B cell (primary cell): Measurements from ENCODE around the gene PXDC1. TPM values are rescaled to one million over a fixed set of nuclear protein-coding genes. Genes with fewer than 3 reads are reported as not detected.
"Not testable (repeated sequence)": the region's sequence is repeated elsewhere in the genome, so short reads cannot be mapped to it uniquely, and the experiment has no call there.

Experiments used
- ATAC-seq: fragments of 200-7000 bp; cut with Tn5 transposase; one replicate; pipeline ENCODE4 v1.10.0; 2021; ENCODE audit warnings: low read depth, mild to moderate bottlenecking, moderate number of reproducible peaks, moderate library complexity
- CTCF ChIA-PET: fragments of 350-600 bp; sonication (Branson Sonifier 250); formaldehyde crosslinking; loops from one replicate; lab custom pipeline; 2021; ENCODE audit warnings: antibody characterized with exemption, inconsistent platforms; lab: Charles Lee
- POLR2A ChIA-PET: fragments of 350-600 bp; sonication (Branson Sonifier 250); formaldehyde crosslinking; loops from one replicate; lab custom pipeline; 2021; ENCODE audit warnings: antibody characterized with exemption; lab: Charles Lee
- DNase-seq: peaks from one replicate; pipeline ENCODE4 v3.0.0; 2013
- H2AFZ ChIP-seq: 2 replicates; pipeline ENCODE4 v1.6.1; 2012; ENCODE audit warnings: mild to moderate bottlenecking, low read depth, low read length; ENCODE audit not compliant: insufficient read depth, poor library complexity, severe bottlenecking
- H3K27ac ChIP-seq, 2 donors: 1 replicate in 1 of 2; 2 replicates in 1 of 2; pipeline ENCODE4 v1.5.1; 2012 to 2013; ENCODE audit warnings: low read length in 2 of 2, mild to moderate bottlenecking in 2 of 2, moderate library complexity in 1 of 2
- H3K27me3 ChIP-seq, 4 experiments: fragments of 200-600 bp in 1 of 4; sonication (generic) in 1 of 4; replicated peaks in 1 of 4; 1 replicate in 2 of 4; 2 replicates in 2 of 4; pipeline versions ENCODE4 v1.6.1 to v1.7.0; 2013 to 2016; ENCODE audit warnings: low read length in 3 of 4, mild to moderate bottlenecking in 2 of 4, mixed read lengths in 1 of 4, moderate library complexity in 1 of 4; ENCODE audit not compliant: insufficient read depth in 4 of 4, control insufficient read depth in 3 of 4; ENCODE audit errors: control extremely low read depth in 1 of 4
- H3K36me3 ChIP-seq, 2 experiments: replicated peaks in 1 of 2; 1 replicate in 1 of 2; 2 replicates in 1 of 2; pipeline versions ENCODE4 v1.6.1 to v1.7.1; 2013; ENCODE audit warnings: low read length in 1 of 2; ENCODE audit not compliant: insufficient read depth in 2 of 2, control insufficient read depth in 1 of 2; ENCODE audit errors: control extremely low read depth in 1 of 2, extremely low read depth in 1 of 2
- H3K4me1 ChIP-seq, 2 donors: fragments of 200-600 bp in 1 of 2; sonication (generic) in 1 of 2; 1 replicate in 1 of 2; 2 replicates in 1 of 2; pipeline versions ENCODE4 v1.5.1 to v1.6.1; 2013 to 2017; ENCODE audit warnings: low read length in 2 of 2; ENCODE audit not compliant: control insufficient read depth in 2 of 2, insufficient read depth in 2 of 2
- H3K4me2 ChIP-seq: replicated peaks from 2 replicates; pipeline ENCODE3; 2012; ENCODE audit warnings: mild to moderate bottlenecking, low read depth, low read length; ENCODE audit not compliant: poor library complexity, severe bottlenecking
- H3K4me3 ChIP-seq, 5 experiments: fragments of 200-600 bp in 1 of 5; sonication (generic) in 1 of 5; 1 replicate in 3 of 5; 2 replicates in 2 of 5; pipeline versions ENCODE4 v1.5.1 to v1.7.0; 2011 to 2016; ENCODE audit warnings: low read length in 4 of 5, mild to moderate bottlenecking in 4 of 5, low read depth in 2 of 5, control low read depth in 1 of 5, moderate library complexity in 1 of 5; ENCODE audit not compliant: insufficient read depth in 1 of 5; ENCODE audit errors: control extremely low read depth in 1 of 5, extremely low read depth in 1 of 5
- H3K79me2 ChIP-seq: fragments of 200-600 bp; sonication (generic); one replicate; pipeline ENCODE4 v1.6.0; 2016; ENCODE audit warnings: low read length; ENCODE audit not compliant: control insufficient read depth, insufficient read depth
- H3K9ac ChIP-seq: fragments of 200-600 bp; sonication (generic); 2 replicates; pipeline ENCODE4 v1.6.1; 2017; ENCODE audit warnings: mild to moderate bottlenecking, low read length, moderate library complexity
- H3K9me3 ChIP-seq, 3 donors: one replicate each; pipeline versions ENCODE4 v1.6.1 to v1.7.1; 2013; ENCODE audit warnings: low read length in 2 of 3; ENCODE audit not compliant: control insufficient read depth in 2 of 3, insufficient read depth in 1 of 3; ENCODE audit errors: control extremely low read depth in 1 of 3
- H4K20me1 ChIP-seq: 2 replicates; pipeline ENCODE4 v1.6.0; 2012; ENCODE audit warnings: mild to moderate bottlenecking, low read length; ENCODE audit not compliant: insufficient read depth, control insufficient read depth, poor library complexity, severe bottlenecking
- H3K27ac Mint-ChIP-seq: one replicate; pipeline ENCODE4 v1.8.0; 2021; ENCODE audit warnings: mixed read lengths
- H3K27me3 Mint-ChIP-seq: one replicate; pipeline ENCODE4 v1.8.0; 2021; ENCODE audit warnings: mixed read lengths
- H3K4me1 Mint-ChIP-seq: one replicate; pipeline ENCODE4 v1.8.0; 2021; ENCODE audit warnings: mixed read lengths
- H3K4me3 Mint-ChIP-seq: one replicate; pipeline ENCODE4 v1.8.0; 2021; ENCODE audit warnings: mixed read lengths
- H3K9me3 Mint-ChIP-seq: one replicate; pipeline ENCODE4 v1.8.0; 2022; ENCODE audit warnings: mixed read lengths; ENCODE audit not compliant: insufficient read depth
- EZH2 ChIP-seq: IDR thresholded peaks from 2 replicates; pipeline ENCODE4 v1.6.1; 2012; ENCODE audit warnings: borderline replicate concordance, low read depth, mild to moderate bottlenecking, moderate library complexity, low read length; ENCODE audit not compliant: insufficient read depth, poor library complexity, severe bottlenecking
- WGBS: methylation state at CpG from one replicate; pipeline ENCODE4 v1.1.5; 2013; ENCODE audit warnings: missing lambda C conversion rate; ENCODE audit not compliant: insufficient coverage; 5-methylcytosine and 5-hydroxymethylcytosine counted together
- intact Hi-C: fragments of 100-400 bp; cut with micrococcal nuclease; formaldehyde crosslinking; loops from one replicate; pipeline ENCODE4 v1.10.0; 2022
- polyA plus RNA-seq: library from polyadenylated mRNA; depleted of rRNA; stranded (reverse); fragments of >200 nt; gene quantifications from 2 replicates; pipeline ENCODE4 v1.2.3, GENCODE V29; 2012
- total RNA-seq, 2 donors: library from RNA; stranded (reverse); fragments of 120-200 nt in 1 of 2; gene quantifications; 1 replicate in 1 of 2; 2 replicates in 1 of 2; pipeline versions ENCODE4 v1.2.3 to v1.2.4, GENCODE V29; 2013 to 2022
- TF ChIP-seq, protein P1 (sequence below): fragments of 200-600 bp; IDR thresholded peaks from one replicate; pipeline ENCODE4 v1.8.0; 2022; ENCODE audit warnings: antibody characterized with exemption, mild to moderate bottlenecking

PXDC1 gene
- total and polyA plus RNA-seq, 2 donors (not counting 1 experiment from before 2014, with no cell fraction given), result 4.7 to 18.9 TPM

DNA sequence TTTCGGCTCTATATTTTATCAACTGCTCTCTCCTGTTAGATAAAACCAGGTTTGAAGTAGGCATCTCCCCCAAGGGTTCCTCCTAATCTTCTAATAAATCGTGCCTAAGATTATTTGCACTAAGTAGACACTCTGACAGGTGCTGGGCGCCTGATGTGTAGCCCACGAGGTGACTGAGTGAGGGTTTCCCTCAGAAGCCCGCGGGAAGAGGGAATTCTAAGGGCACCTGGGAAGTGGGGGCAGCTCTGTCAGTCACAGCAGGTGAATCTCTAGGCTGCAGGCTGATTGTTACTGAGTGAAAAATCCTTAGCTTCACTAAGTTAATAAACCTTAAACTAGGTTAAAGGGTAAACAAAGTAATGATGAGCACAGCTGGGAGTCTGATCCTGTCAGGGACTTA is 68.2 kb downstream of the PXDC1 start:
- Histone ChIP-seq H3K4me2 (no peak overlapping the region), H3K27ac (no peak overlapping the region), H3K36me3 (no peaks in the 10 kb centered on the region), H3K4me3 (no peak overlapping the region), H4K20me1 (no peaks in the 10 kb centered on the region), H2AFZ (no peak overlapping the region), H3K4me1 (no peaks in the 10 kb centered on the region), H3K27me3 (peaks cover 0 to 3% (median 0%) of the 10 kb centered on the region in 4 experiments), H3K79me2 (no peaks in the 10 kb centered on the region), H3K9me3 (peaks cover 0 to 5% (median 0%) of the 10 kb centered on the region in 3 donors), H3K9ac (no peak overlapping the region)
- DNase-seq, result no peak
- Mint-ChIP-seq H3K27me3 (peaks cover 37% of the 10 kb centered on the region), H3K4me1 (no peaks in the 10 kb centered on the region), H3K4me3 (no peak overlapping the region), H3K9me3 (peaks cover 4% of the 10 kb centered on the region), H3K27ac (no peak overlapping the region)
- CTCF ChIA-PET, result no interaction called here
- POLR2A ChIA-PET, result no interaction called here
- TF ChIP-seq EZH2, result no peak
- TF ChIP-seq, protein P1, sequence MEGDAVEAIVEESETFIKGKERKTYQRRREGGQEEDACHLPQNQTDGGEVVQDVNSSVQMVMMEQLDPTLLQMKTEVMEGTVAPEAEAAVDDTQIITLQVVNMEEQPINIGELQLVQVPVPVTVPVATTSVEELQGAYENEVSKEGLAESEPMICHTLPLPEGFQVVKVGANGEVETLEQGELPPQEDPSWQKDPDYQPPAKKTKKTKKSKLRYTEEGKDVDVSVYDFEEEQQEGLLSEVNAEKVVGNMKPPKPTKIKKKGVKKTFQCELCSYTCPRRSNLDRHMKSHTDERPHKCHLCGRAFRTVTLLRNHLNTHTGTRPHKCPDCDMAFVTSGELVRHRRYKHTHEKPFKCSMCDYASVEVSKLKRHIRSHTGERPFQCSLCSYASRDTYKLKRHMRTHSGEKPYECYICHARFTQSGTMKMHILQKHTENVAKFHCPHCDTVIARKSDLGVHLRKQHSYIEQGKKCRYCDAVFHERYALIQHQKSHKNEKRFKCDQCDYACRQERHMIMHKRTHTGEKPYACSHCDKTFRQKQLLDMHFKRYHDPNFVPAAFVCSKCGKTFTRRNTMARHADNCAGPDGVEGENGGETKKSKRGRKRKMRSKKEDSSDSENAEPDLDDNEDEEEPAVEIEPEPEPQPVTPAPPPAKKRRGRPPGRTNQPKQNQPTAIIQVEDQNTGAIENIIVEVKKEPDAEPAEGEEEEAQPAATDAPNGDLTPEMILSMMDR, result no peak
- ATAC-seq, result no peak
- intact Hi-C loops, result no loop called here
- WGBS, result 93% methylated on average over 5 of the region's 6 CpGs

DNA sequence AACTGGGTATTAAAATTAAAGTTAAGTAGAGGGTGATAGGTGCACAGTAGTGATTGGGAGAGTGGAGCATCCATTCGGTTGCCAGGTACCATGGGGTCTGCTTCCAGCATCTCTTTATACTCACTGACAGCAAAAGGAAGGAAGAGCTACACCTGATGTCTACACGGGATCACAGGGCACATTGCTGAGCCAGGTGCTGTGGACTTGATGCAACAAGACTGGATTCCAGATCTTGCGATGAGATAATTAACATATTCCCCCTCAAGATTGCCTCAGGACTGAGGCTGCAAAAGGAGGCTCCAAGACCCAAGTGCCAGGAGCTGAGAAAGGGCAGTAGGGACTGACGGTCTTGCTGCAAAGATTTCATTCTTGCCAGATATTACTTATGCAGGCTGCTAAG is 72.6 kb downstream of the PXDC1 start:
- no peak overlapping the region for H3K4me3 ChIP-seq
- peaks cover 4% of the 10 kb centered on the region for H3K9me3 Mint-ChIP-seq
- no peak overlapping the region for H3K9ac ChIP-seq
- no peak overlapping the region for H3K4me2 ChIP-seq
- H3K4me1 ChIP-seq, result no peaks in the 10 kb centered on the region
- no peak overlapping the region for H3K27ac Mint-ChIP-seq
- H3K27me3 Mint-ChIP-seq, result peaks cover 42% of the 10 kb centered on the region
- H3K9me3 ChIP-seq, result peaks cover 0 to 5% (median 0%) of the 10 kb centered on the region in 3 donors
- peaks cover 0 to 3% (median 0%) of the 10 kb centered on the region in 4 experiments for H3K27me3 ChIP-seq
- no peaks in the 10 kb centered on the region for H3K4me1 Mint-ChIP-seq
- ChIA-PET CTCF (no interaction called here), POLR2A (no interaction called here)
- TF ChIP-seq, protein P1, result no peak
- TF ChIP-seq EZH2, result no peak
- H4K20me1 ChIP-seq, result no peaks in the 10 kb centered on the region
- ATAC-seq (no peak), DNase-seq (no peak)
- no peaks in the 10 kb centered on the region for H3K79me2 ChIP-seq
- no peak overlapping the region for H3K27ac ChIP-seq
- no peak overlapping the region for H2AFZ ChIP-seq
- H3K36me3 ChIP-seq, result no peaks in the 10 kb centered on the region
- intact Hi-C loops, result no loop called here
- WGBS, result no CpG with 5 or more reads among the region's 4 CpGs
- H3K4me3 Mint-ChIP-seq, result no peak overlapping the region

DNA sequence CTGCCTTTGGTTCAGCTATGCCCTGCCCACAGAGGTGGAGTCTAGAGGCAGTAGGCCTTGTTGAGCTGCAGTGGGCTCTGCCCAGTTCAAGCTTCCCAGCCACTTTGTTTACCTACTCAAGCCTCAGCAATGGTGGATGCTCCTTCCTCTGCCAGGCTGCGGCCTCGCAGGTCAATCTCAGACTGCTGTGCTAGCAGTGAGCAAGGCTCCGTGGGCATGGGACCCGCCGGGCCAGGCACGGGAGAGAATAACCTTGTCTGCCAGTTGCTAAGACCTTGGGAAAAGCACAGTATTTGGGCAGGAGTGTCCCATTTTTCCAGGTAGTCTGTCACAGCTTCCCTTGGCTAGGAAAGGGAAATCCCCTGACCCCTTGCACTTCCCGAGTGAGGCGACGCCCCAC is 73.8 kb downstream of the PXDC1 start:
- H3K9me3 Mint-ChIP-seq, H3K4me3 Mint-ChIP-seq, H2AFZ ChIP-seq, intact Hi-C loops, H4K20me1 ChIP-seq, H3K79me2 ChIP-seq, ATAC-seq, DNase-seq, H3K27ac ChIP-seq, CTCF ChIA-PET, H3K4me2 ChIP-seq, H3K36me3 ChIP-seq, H3K4me3 ChIP-seq, H3K4me1 ChIP-seq, H3K9me3 ChIP-seq, H3K4me1 Mint-ChIP-seq, H3K27me3 ChIP-seq, H3K27ac Mint-ChIP-seq, POLR2A ChIA-PET, H3K9ac ChIP-seq: not testable (repeated sequence)
- 85% methylated on average over 5 of the region's 9 CpGs for WGBS
- peaks cover 42% of the 10 kb centered on the region for H3K27me3 Mint-ChIP-seq
